GM12874 (cell line): ENCODE results near the gene OSBPL7.

Source experiments
- CTCF ChIP-seq: IDR thresholded peaks from 2 replicates; pipeline ENCODE4 v1.5.1; 2011; ENCODE audit warnings: low read depth, mild to moderate bottlenecking, control low read depth, low read length, moderate library complexity; ENCODE audit not compliant: insufficient read depth

OSBPL7 gene

DNA sequence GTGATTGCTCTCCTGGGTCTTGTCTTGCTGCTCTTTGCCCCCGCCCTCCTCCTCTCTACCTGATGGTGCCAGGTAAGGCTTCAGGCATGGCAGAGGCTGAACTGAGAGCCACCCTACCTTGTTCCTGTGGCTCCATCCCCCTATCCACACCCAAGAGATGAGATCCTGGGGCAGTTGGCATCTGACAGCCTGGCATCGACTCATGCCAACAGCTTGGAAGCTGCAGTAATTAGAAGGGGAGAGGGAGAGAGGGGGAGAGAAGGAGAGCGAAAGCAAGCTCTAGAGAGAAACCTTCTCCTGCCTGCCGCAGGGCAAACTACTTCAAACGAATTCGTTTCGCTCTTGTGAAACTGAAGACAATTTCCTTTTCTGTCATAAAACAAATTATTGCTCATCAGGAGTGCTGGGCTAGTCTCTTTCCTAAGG, 43.2 kb upstream of the OSBPL7 start:
- TF ChIP-seq CTCF = no peak

- no peak for TF ChIP-seq CTCF
Observed at GRCh38 chr17:47862621-47863440, 41.2 kb upstream of the OSBPL7 start.

GRCh38 chr17:47860386-47860785, 38.8 kb upstream of the OSBPL7 start:
- TF ChIP-seq CTCF = no peak

DNA sequence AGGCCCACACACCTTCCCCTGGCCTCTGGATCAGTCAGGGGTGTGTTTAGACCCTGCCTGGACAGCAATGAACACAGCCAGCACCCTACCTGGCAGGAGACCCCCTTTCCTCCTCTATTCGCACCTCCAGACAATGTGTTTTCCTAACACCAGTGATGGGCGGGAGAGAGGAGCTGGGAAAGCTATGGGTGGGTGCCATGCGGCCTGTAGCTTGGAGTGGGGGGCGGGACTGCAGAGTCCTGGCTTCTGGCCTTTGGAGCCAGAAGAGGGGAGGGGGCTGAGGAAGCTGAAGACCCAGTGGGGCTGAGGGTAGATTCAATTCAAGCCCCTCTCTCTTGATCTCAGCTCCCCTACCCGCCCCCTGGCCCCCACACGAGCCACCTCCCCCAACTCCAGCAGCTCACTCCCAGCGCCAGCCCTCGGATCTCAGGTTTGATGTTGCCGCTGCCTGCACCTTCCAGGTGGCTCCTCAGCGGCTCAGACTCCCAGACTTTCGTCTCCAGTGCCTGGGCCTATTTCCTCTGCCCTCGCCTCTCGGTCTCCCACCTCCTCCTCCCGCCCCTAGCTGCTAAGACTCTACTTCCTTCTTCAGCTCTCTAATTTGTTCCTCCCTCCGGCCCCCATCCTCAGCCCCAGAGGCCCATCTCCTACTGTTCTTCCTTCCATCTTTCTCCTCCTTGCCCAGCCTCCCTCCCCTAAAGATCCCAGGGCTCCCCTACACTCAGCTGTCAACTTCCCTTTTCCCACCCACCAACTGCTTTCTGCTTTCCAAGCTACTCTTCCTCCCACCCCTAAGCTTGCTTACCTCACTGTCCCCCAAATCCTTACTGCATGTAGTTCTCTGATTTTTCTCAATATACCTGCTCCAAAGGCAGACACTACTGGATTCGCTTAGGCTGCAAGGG, 36.2 kb upstream of the OSBPL7 start:
- TF ChIP-seq CTCF = no peak

- no peak for TF ChIP-seq CTCF
Observed at GRCh38 chr17:47856830-47857229, 35.2 kb upstream of the OSBPL7 start.

DNA sequence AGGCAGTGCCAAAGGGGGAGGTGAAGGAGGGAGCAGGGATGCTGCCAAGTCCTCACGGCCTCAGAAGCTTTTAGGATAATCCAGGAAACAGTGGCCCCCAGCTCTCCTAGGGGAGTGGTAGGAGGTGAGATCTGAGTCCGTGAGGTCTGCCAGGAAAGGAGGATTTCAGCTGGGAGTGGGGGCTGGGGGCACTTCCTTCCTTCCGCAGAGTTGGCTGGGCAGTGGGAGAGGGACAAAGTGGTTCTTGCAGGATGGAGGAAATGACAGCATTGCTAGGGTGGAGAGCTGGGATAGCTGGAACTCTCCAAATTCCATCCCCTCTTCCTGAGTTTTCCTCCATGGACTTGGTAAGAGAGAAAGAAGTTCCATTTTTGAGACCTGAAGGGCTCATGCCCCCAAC, 34.1 kb upstream of the OSBPL7 start:
- no peak for TF ChIP-seq CTCF

GRCh38 chr17:47853616-47854015, 32.0 kb upstream of the OSBPL7 start:
- TF ChIP-seq CTCF = no peak
